ENCODE measurements around the gene SKIDA1.

Gene SKIDA1

DNA sequence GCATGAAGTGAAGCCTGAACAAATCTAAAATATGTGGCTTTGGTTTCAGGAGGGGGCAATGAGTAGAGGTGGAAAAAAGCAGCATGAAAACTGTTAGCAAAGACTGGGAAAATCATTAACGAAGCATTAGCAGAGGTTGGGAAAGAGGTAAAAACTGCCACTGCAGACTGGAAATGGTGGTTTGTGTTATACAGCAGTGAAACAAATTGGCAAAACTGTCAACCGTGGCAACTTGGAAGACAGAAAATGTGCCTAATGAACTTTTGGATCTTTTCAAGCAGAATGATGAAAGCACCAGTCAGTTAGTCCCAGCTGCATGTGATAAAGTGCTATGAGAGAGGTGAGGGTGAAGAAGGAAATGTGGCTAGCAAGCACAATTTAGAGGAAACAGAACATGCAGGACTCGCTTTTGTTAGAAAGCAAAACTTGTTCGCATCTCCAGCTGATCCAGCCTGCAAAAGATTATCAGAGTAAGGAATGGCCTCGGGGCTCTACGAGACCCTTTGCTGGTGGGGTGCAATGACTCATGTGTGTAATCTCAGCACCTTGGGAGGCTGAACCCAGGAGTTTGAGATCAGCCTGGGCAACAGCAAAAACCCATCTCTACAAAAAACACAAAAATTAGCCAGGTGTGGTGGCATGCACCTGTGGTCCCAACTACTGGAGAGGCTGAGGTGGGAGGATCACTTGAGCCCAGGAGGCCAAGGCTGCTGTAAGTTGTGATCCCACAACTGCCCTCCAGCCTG lies 45.7 kb downstream of the SKIDA1 start:
- H3K9ac ChIP-seq (ENCODE audit: low read depth, low read length), result no peak overlapping the region

DNA sequence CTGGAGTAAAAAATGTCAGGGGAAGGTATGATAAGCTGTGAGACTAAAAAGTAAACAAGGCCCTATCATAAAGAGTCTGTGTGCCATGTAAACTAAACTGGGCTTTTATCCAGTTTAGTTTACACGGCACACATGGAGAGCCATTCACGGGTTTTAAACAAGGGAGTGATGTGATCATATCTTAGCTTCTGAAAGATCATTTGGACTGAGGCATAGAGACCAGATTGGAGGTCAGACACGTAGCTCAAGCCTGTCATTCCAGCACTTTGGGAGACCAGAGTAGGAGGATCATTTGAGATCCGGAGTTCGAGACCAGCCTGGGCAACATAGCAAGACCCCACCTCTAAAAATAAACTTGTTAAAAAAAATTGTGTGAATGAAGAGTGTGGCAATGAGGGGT lies 50.1 kb downstream of the SKIDA1 start:
- H3K9ac ChIP-seq (ENCODE audit: low read depth, low read length), result no peak overlapping the region
- peaks cover 2% of the 10 kb centered on the region for H3K4me1 ChIP-seq (ENCODE audit: control insufficient read depth, insufficient read depth, low read length)
- H3K27me3 ChIP-seq (ENCODE audit: control insufficient read depth, insufficient read depth, low read length), result no peaks in the 10 kb centered on the region
- no peaks in the 10 kb centered on the region for H3K9me3 ChIP-seq (ENCODE audit: control insufficient read depth, insufficient read depth, low read length)
- no peaks in the 10 kb centered on the region for H3K36me3 ChIP-seq (ENCODE audit: control insufficient read depth, insufficient read depth, low read length)
- H3K4me3 ChIP-seq (ENCODE audit: low read depth, low read length), result no peak overlapping the region

More for the DNA sequence above, 45.7 kb downstream of the SKIDA1 start:
- Histone ChIP-seq H3K36me3 (ENCODE audit: control insufficient read depth, insufficient read depth, low read length) (no peaks in the 10 kb centered on the region), H3K4me3 (ENCODE audit: low read depth, low read length) (no peak overlapping the region), H3K4me1 (ENCODE audit: control insufficient read depth, insufficient read depth, low read length) (no peaks in the 10 kb centered on the region), H3K27me3 (ENCODE audit: control insufficient read depth, insufficient read depth, low read length) (no peaks in the 10 kb centered on the region), H3K9me3 (ENCODE audit: control insufficient read depth, insufficient read depth, low read length) (no peaks in the 10 kb centered on the region)

- Histone ChIP-seq H3K27me3 (ENCODE audit: control insufficient read depth, insufficient read depth, low read length) (no peaks in the 10 kb centered on the region), H3K4me3 (ENCODE audit: low read depth, low read length) (no peak overlapping the region), H3K36me3 (ENCODE audit: control insufficient read depth, insufficient read depth, low read length) (no peaks in the 10 kb centered on the region), H3K9ac (ENCODE audit: low read depth, low read length) (no peak overlapping the region), H3K4me1 (ENCODE audit: control insufficient read depth, insufficient read depth, low read length) (peaks cover 2% of the 10 kb centered on the region), H3K9me3 (ENCODE audit: control insufficient read depth, insufficient read depth, low read length) (no peaks in the 10 kb centered on the region)
Observed at GRCh38 chr10:21473541-21473940, 51.9 kb downstream of the SKIDA1 start.

DNA sequence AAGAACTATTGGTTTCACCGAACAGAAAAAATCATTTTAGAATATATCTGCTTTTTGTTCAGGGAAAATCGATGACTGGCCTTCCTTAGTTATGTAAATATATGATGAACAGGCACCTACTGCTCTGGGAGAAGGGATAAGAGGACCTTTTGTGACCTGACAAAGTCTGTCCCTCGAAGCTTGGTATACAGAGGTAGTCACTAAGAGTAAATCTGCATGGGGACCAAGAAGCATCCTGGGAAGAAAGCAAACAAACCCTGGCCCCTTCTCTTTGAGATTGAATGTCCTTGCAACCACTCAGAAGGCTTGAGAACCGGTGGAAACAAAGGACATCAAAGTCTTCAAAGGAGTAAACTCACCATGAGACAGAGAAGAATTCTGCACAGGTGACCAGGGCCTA lies 52.3 kb downstream of the SKIDA1 start:
- H3K27me3 ChIP-seq (ENCODE audit: control insufficient read depth, insufficient read depth, low read length), result no peaks in the 10 kb centered on the region
- no peaks in the 10 kb centered on the region for H3K9me3 ChIP-seq (ENCODE audit: control insufficient read depth, insufficient read depth, low read length)
- H3K4me3 ChIP-seq (ENCODE audit: low read depth, low read length), result no peak overlapping the region
- H3K9ac ChIP-seq (ENCODE audit: low read depth, low read length), result no peak overlapping the region
- H3K36me3 ChIP-seq (ENCODE audit: control insufficient read depth, insufficient read depth, low read length), result no peaks in the 10 kb centered on the region
- peaks cover 2% of the 10 kb centered on the region for H3K4me1 ChIP-seq (ENCODE audit: control insufficient read depth, insufficient read depth, low read length)

DNA sequence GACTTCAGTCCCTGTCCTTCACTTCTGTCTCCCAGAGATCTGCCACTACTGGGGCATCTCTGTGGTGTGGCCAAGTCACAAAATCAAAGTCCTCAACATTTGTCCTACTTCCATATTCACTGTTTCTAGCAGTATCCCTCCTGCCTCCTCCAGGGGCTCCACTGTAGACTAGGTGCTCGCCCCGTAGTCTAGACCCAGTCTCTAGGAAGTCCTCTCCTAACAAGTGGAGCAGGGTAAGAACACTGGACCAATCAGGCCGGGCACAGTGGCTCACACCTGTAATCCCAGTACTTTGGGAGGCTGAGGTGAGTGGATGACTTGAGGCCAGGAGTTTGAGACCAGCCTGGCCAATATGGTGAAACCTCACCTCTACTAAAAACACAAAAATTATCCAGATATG lies 57.4 kb downstream of the SKIDA1 start:
- H3K36me3 ChIP-seq (ENCODE audit: control insufficient read depth, insufficient read depth, low read length), result no peaks in the 10 kb centered on the region
- no peaks in the 10 kb centered on the region for H3K9me3 ChIP-seq (ENCODE audit: control insufficient read depth, insufficient read depth, low read length)
- no peaks in the 10 kb centered on the region for H3K27me3 ChIP-seq (ENCODE audit: control insufficient read depth, insufficient read depth, low read length)
- no peaks in the 10 kb centered on the region for H3K4me1 ChIP-seq (ENCODE audit: control insufficient read depth, insufficient read depth, low read length)
- H3K4me3 ChIP-seq (ENCODE audit: low read depth, low read length), result no peak overlapping the region
- H3K9ac ChIP-seq (ENCODE audit: low read depth, low read length), result no peak overlapping the region

DNA sequence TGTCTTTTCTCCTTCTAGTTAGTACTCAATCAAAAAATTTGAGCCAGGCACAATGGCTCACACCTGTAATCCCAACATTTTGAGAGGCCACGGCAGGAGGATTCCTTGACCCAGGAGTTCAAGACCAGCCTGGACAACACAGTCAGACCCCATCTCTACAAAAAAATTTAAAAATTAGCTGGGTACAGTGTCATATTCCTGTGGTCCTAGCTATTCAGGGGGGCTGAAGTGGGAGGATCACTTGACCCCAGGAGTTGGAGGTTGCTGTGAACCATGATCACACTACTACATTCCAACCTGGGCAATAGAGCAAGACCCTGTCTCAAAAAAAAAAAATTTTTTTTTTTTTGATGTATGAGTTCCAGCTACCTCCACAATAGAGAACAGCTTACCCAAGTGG lies 57.8 kb downstream of the SKIDA1 start:
- no peak overlapping the region for H3K4me3 ChIP-seq (ENCODE audit: low read depth, low read length)
- no peaks in the 10 kb centered on the region for H3K27me3 ChIP-seq (ENCODE audit: control insufficient read depth, insufficient read depth, low read length)
- H3K9ac ChIP-seq (ENCODE audit: low read depth, low read length), result no peak overlapping the region
- no peaks in the 10 kb centered on the region for H3K4me1 ChIP-seq (ENCODE audit: control insufficient read depth, insufficient read depth, low read length)
- no peaks in the 10 kb centered on the region for H3K9me3 ChIP-seq (ENCODE audit: control insufficient read depth, insufficient read depth, low read length)
- H3K36me3 ChIP-seq (ENCODE audit: control insufficient read depth, insufficient read depth, low read length), result no peaks in the 10 kb centered on the region

DNA sequence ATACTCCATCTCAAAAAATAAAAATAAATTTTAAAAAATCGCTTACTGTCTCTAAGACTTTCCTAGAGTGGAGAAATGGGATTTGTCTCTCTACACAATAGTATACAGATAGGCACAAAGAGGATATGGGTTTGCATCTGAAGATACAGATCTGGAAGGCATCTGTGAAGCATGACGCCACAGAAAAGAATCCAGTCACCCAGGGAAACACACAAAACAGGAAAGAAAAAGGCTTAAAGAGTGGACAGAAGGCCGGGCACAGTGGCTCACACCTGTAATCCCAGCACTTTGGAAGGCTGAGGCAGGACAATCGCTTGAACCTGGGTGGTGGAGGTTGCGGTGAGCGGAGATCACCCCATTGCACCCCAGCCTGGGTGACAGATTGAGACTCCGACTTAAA lies 61.3 kb downstream of the SKIDA1 start:
- Histone ChIP-seq H3K27me3 (ENCODE audit: control insufficient read depth, insufficient read depth, low read length) (no peaks in the 10 kb centered on the region), H3K4me3 (ENCODE audit: low read depth, low read length) (no peak overlapping the region), H3K9ac (ENCODE audit: low read depth, low read length) (no peak overlapping the region), H3K4me1 (ENCODE audit: control insufficient read depth, insufficient read depth, low read length) (no peaks in the 10 kb centered on the region), H3K36me3 (ENCODE audit: control insufficient read depth, insufficient read depth, low read length) (no peaks in the 10 kb centered on the region), H3K9me3 (ENCODE audit: control insufficient read depth, insufficient read depth, low read length) (no peaks in the 10 kb centered on the region)

Data from iPS-15b (cell line).